H7 (cell line): ENCODE results near the gene AGBL1. TPM values are rescaled to one million over a fixed set of nuclear protein-coding genes. Genes with fewer than 3 reads are reported as not detected.

Source experiments
- DNase-seq: peaks from one replicate; pipeline ENCODE4 v3.0.0; 2012
- H3K27me3 ChIP-seq: 2 replicates; pipeline ENCODE4 v1.6.0; 2011; ENCODE audit warnings: mild to moderate bottlenecking, low read length; ENCODE audit not compliant: control insufficient read depth, insufficient read depth
- H3K36me3 ChIP-seq: replicated peaks from 2 replicates; pipeline ENCODE4 v1.5.1; 2011; ENCODE audit warnings: low read length; ENCODE audit not compliant: control insufficient read depth, insufficient read depth
- H3K4me3 ChIP-seq: 2 replicates; pipeline ENCODE4 v1.5.1; 2011; ENCODE audit warnings: low read depth, mild to moderate bottlenecking, control low read depth, low read length, moderate library complexity; ENCODE audit not compliant: insufficient read depth
- total RNA-seq: library from RNA; depleted of rRNA; stranded (reverse); fragments of >200 nt; shearing (Covaris generic); gene quantifications from 2 replicates; pipeline ENCODE4 v1.2.3, GENCODE V29; 2014

AGBL1 gene
- total RNA-seq, 1 experiment from 2014 or later, result not detected

GRCh38 chr15:86213888-86214287 lies 134.2 kb downstream of the AGBL1 start:
- Histone ChIP-seq H3K4me3 (no peak overlapping the region), H3K27me3 (no peaks in the 10 kb centered on the region), H3K36me3 (no peaks in the 10 kb centered on the region)
- DNase-seq, result no peak

- no peak overlapping the region for H3K4me3 ChIP-seq
- no peaks in the 10 kb centered on the region; the same call in 1 of the 2 replicates for H3K27me3 ChIP-seq
- no peak for DNase-seq
- H3K36me3 ChIP-seq, result no peaks in the 10 kb centered on the region
Measured at GRCh38 chr15:86221119-86221518, 141.4 kb downstream of the AGBL1 start.

- Histone ChIP-seq H3K27me3 (no peaks in the 10 kb centered on the region), H3K4me3 (no peak overlapping the region), H3K36me3 (no peaks in the 10 kb centered on the region)
- no peak for DNase-seq
Measured at GRCh38 chr15:86229306-86229705, 149.6 kb downstream of the AGBL1 start.

GRCh38 chr15:86229936-86230335 lies 150.3 kb downstream of the AGBL1 start:
- no peak for DNase-seq
- no peak overlapping the region for H3K4me3 ChIP-seq

GRCh38 chr15:86231864-86232721 lies 152.4 kb downstream of the AGBL1 start:
- peak; percentile 42 for DNase-seq
- no peaks in the 10 kb centered on the region for H3K27me3 ChIP-seq
- H3K36me3 ChIP-seq, result no peaks in the 10 kb centered on the region
- H3K4me3 ChIP-seq, result no peak overlapping the region

More at GRCh38 chr15:86229936-86230335, 150.3 kb downstream of the AGBL1 start:
- no peaks in the 10 kb centered on the region for H3K27me3 ChIP-seq
- H3K36me3 ChIP-seq, result no peaks in the 10 kb centered on the region

- no peak for DNase-seq
Measured at GRCh38 chr15:86235667-86236066, 156.0 kb downstream of the AGBL1 start.

GRCh38 chr15:86236356-86237110 lies 156.9 kb downstream of the AGBL1 start:
- peak; percentile 53 for DNase-seq
- Histone ChIP-seq H3K27me3 (no peaks in the 10 kb centered on the region), H3K4me3 (no peak overlapping the region), H3K36me3 (no peaks in the 10 kb centered on the region)

More at GRCh38 chr15:86235667-86236066, 156.0 kb downstream of the AGBL1 start:
- Histone ChIP-seq H3K4me3 (no peak overlapping the region), H3K36me3 (no peaks in the 10 kb centered on the region), H3K27me3 (no peaks in the 10 kb centered on the region)

GRCh38 chr15:86237111-86237500 lies 157.4 kb downstream of the AGBL1 start:
- Histone ChIP-seq H3K4me3 (no peak overlapping the region), H3K27me3 (no peaks in the 10 kb centered on the region), H3K36me3 (no peaks in the 10 kb centered on the region)
- DNase-seq, result peak; percentile 22

- DNase-seq, result no peak
- Histone ChIP-seq H3K27me3 (no peaks in the 10 kb centered on the region), H3K36me3 (no peaks in the 10 kb centered on the region), H3K4me3 (no peak overlapping the region)
Measured at GRCh38 chr15:86247249-86247955, 167.7 kb downstream of the AGBL1 start.

GRCh38 chr15:86255247-86255646 lies 175.6 kb downstream of the AGBL1 start:
- Histone ChIP-seq H3K4me3 (no peak overlapping the region), H3K27me3 (no peaks in the 10 kb centered on the region), H3K36me3 (no peaks in the 10 kb centered on the region)
- no peak for DNase-seq

GRCh38 chr15:86256628-86257027 lies 177.0 kb downstream of the AGBL1 start:
- no peaks in the 10 kb centered on the region for H3K36me3 ChIP-seq
- no peak for DNase-seq
- H3K4me3 ChIP-seq, result no peak overlapping the region
- no peaks in the 10 kb centered on the region for H3K27me3 ChIP-seq

- Histone ChIP-seq H3K27me3 (no peaks in the 10 kb centered on the region), H3K4me3 (no peak overlapping the region), H3K36me3 (no peaks in the 10 kb centered on the region)
- DNase-seq, result no peak
Measured at GRCh38 chr15:86259589-86259988, 179.9 kb downstream of the AGBL1 start.

GRCh38 chr15:86263230-86263629 lies 183.6 kb downstream of the AGBL1 start:
- Histone ChIP-seq H3K27me3 (no peaks in the 10 kb centered on the region), H3K4me3 (no peak overlapping the region), H3K36me3 (no peaks in the 10 kb centered on the region)
- DNase-seq, result no peak

GRCh38 chr15:86266896-86267484 lies 187.3 kb downstream of the AGBL1 start:
- DNase-seq, result no peak
- Histone ChIP-seq H3K36me3 (no peaks in the 10 kb centered on the region), H3K4me3 (no peak overlapping the region), H3K27me3 (no peaks in the 10 kb centered on the region)
